Hepatocyte (in vitro differentiated cells): ENCODE measurements around the gene PPP1R12A.

Source experiments
- CTCF ChIP-seq: fragments of 200-600 bp; sonication (generic); IDR thresholded peaks from 2 replicates; pipeline ENCODE4 v1.5.1; 2016; ENCODE audit warnings: antibody characterized with exemption, mild to moderate bottlenecking; ENCODE audit not compliant: poor library complexity
- EZH2 ChIP-seq: fragments of 200-600 bp; sonication (generic); IDR thresholded peaks from 2 replicates; pipeline ENCODE4 v1.6.1; 2016; ENCODE audit warnings: antibody characterized with exemption, mild to moderate bottlenecking, borderline replicate concordance
- EZH2phosphoT487 ChIP-seq: fragments of 200-600 bp; sonication (generic); IDR thresholded peaks from one replicate; pipeline ENCODE4 v1.6.1; 2018; ENCODE audit warnings: antibody characterized with exemption, mild to moderate bottlenecking, low read depth, moderate library complexity; ENCODE audit not compliant: unreplicated experiment, severe bottlenecking

GRCh38 chr12:79895071-79895470, 39.8 kb downstream of the PPP1R12A start:
- TF ChIP-seq CTCF (no peak), EZH2 (no peak), EZH2phosphoT487 (no peak)
